Hepatocyte (in vitro differentiated cells): ENCODE measurements around the gene ZFHX2. TPM values are rescaled to one million over a fixed set of nuclear protein-coding genes. Genes with fewer than 3 reads are reported as not detected.
A peak's percentile ranks its signal among the peaks of the same experiment; 100 is the strongest.

Experiments used
- DNase-seq: peaks from one replicate; pipeline ENCODE4 v3.0.0-alpha.2; 2016; ENCODE audit warnings: low spot score
- H2AFZ ChIP-seq: fragments of 200-600 bp; sonication (generic); 2 replicates; pipeline ENCODE4 v1.6.0; 2016; ENCODE audit warnings: antibody characterized with exemption, mild to moderate bottlenecking
- H3K27ac ChIP-seq: fragments of 200-600 bp; sonication (generic); 2 replicates; pipeline ENCODE4 v1.5.1; 2016; ENCODE audit warnings: mild to moderate bottlenecking
- H3K27me3 ChIP-seq: fragments of 200-600 bp; sonication (generic); 2 replicates; pipeline ENCODE4 v1.6.1; 2016
- H3K36me3 ChIP-seq: fragments of 200-600 bp; sonication (generic); replicated peaks from 2 replicates; pipeline ENCODE4 v1.5.1; 2016; ENCODE audit warnings: low read depth; ENCODE audit not compliant: insufficient read depth
- H3K4me1 ChIP-seq: fragments of 200-600 bp; sonication (generic); 2 replicates; pipeline ENCODE4 v1.5.1; 2016; ENCODE audit warnings: mild to moderate bottlenecking, moderate library complexity; ENCODE audit not compliant: insufficient read depth
- H3K4me2 ChIP-seq: fragments of 200-600 bp; sonication (generic); 2 replicates; pipeline ENCODE4 v1.6.0; 2016
- H3K4me3 ChIP-seq: fragments of 200-600 bp; sonication (generic); 2 replicates; pipeline ENCODE4 v1.5.1; 2016; ENCODE audit warnings: mild to moderate bottlenecking
- H3K79me2 ChIP-seq: fragments of 200-600 bp; sonication (generic); 2 replicates; pipeline ENCODE4 v1.6.0; 2017; ENCODE audit warnings: mild to moderate bottlenecking
- H3K9me2 ChIP-seq: fragments of 200-600 bp; sonication (generic); replicated peaks from 2 replicates; pipeline ENCODE4 v1.6.0; 2017; ENCODE audit warnings: mild to moderate bottlenecking; ENCODE audit not compliant: insufficient read depth
- H3K9me3 ChIP-seq: fragments of 200-600 bp; sonication (generic); 2 replicates; pipeline ENCODE4 v1.5.1; 2016; ENCODE audit warnings: low read depth, mild to moderate bottlenecking
- H4K20me1 ChIP-seq: fragments of 200-600 bp; sonication (generic); 2 replicates; pipeline ENCODE4 v1.6.0; 2016; ENCODE audit warnings: mild to moderate bottlenecking; ENCODE audit not compliant: insufficient read depth, poor library complexity, severe bottlenecking
- CTCF ChIP-seq: fragments of 200-600 bp; sonication (generic); IDR thresholded peaks from 2 replicates; pipeline ENCODE4 v1.5.1; 2016; ENCODE audit warnings: antibody characterized with exemption, mild to moderate bottlenecking; ENCODE audit not compliant: poor library complexity
- EZH2 ChIP-seq: fragments of 200-600 bp; sonication (generic); IDR thresholded peaks from 2 replicates; pipeline ENCODE4 v1.6.1; 2016; ENCODE audit warnings: antibody characterized with exemption, mild to moderate bottlenecking, borderline replicate concordance
- EZH2phosphoT487 ChIP-seq: fragments of 200-600 bp; sonication (generic); IDR thresholded peaks from one replicate; pipeline ENCODE4 v1.6.1; 2018; ENCODE audit warnings: antibody characterized with exemption, mild to moderate bottlenecking, low read depth, moderate library complexity; ENCODE audit not compliant: unreplicated experiment, severe bottlenecking
- WGBS: methylation state at CpG from one replicate; pipeline ENCODE4 v1.1.6; 2016; ENCODE audit warnings: low lambda C conversion rate; ENCODE audit errors: missing lambda C conversion rate; 5-methylcytosine and 5-hydroxymethylcytosine counted together
- polyA plus RNA-seq: library from polyadenylated mRNA; unstranded; fragments of >200 nt; fragmentation: Nextera tagmentation; extraction: Ambion mirVana; gene quantifications from 2 replicates; pipeline ENCODE4 v1.2.1, GENCODE V29; 2016
- total RNA-seq: library from RNA; depleted of rRNA; stranded (reverse); fragments of >200 nt; gene quantifications from 2 replicates; pipeline ENCODE4 v1.2.3, GENCODE V29; 2014

ZFHX2 gene
- total and polyA plus RNA-seq, 2 experiments from 2014 or later, result 1.4 to 1.5 TPM

GRCh38 chr14:23494223-23494622 lies 57.3 kb downstream of the ZFHX2 start:
- WGBS, result 22% methylated on average over 2 of the region's 2 CpGs
- Histone ChIP-seq H3K9me3 (no peaks in the 10 kb centered on the region), H3K27me3 (no peaks in the 10 kb centered on the region), H3K9me2 (no peaks in the 10 kb centered on the region), H3K36me3 (no peaks in the 10 kb centered on the region), H3K4me3 (no peak overlapping the region), H3K27ac (peak overlapping the region; percentile 53), H4K20me1 (no peaks in the 10 kb centered on the region), H3K79me2 (no peaks in the 10 kb centered on the region), H3K4me2 (no peak overlapping the region), H2AFZ (no peak overlapping the region), H3K4me1 (peaks cover 4% of the 10 kb centered on the region)
- peak; percentile 72 for DNase-seq
- TF ChIP-seq CTCF (no peak), EZH2phosphoT487 (no peak), EZH2 (no peak)

GRCh38 chr14:23492618-23493272 lies 58.8 kb downstream of the ZFHX2 start:
- H3K4me1 ChIP-seq, result peaks cover 4% of the 10 kb centered on the region
- no peaks in the 10 kb centered on the region for H3K27me3 ChIP-seq
- H4K20me1 ChIP-seq, result no peaks in the 10 kb centered on the region
- H3K9me2 ChIP-seq, result no peaks in the 10 kb centered on the region
- H3K4me2 ChIP-seq, result no peak overlapping the region
- H3K36me3 ChIP-seq, result no peaks in the 10 kb centered on the region
- H3K79me2 ChIP-seq, result no peaks in the 10 kb centered on the region
- TF ChIP-seq EZH2 (no peak), EZH2phosphoT487 (no peak), CTCF (no peak)
- peak overlapping the region; percentile 1 for H3K27ac ChIP-seq
- H3K4me3 ChIP-seq, result no peak overlapping the region
- H2AFZ ChIP-seq, result no peak overlapping the region
- DNase-seq, result no peak
- H3K9me3 ChIP-seq, result no peaks in the 10 kb centered on the region

- Histone ChIP-seq H3K4me1 (no peaks in the 10 kb centered on the region), H3K27me3 (no peaks in the 10 kb centered on the region), H3K9me3 (no peaks in the 10 kb centered on the region), H3K79me2 (no peaks in the 10 kb centered on the region), H3K4me3 (no peak overlapping the region), H3K27ac (no peak overlapping the region), H4K20me1 (no peaks in the 10 kb centered on the region), H3K4me2 (no peak overlapping the region), H3K9me2 (no peaks in the 10 kb centered on the region), H3K36me3 (no peaks in the 10 kb centered on the region), H2AFZ (no peak overlapping the region)
- WGBS, result 92% methylated on average over 7 of the region's 7 CpGs
- TF ChIP-seq EZH2phosphoT487 (no peak), CTCF (no peak), EZH2 (no peak)
- no peak for DNase-seq
These were observed 64.3 kb downstream of the ZFHX2 start for GRCh38 chr14:23487216-23487615.

- no peaks in the 10 kb centered on the region for H3K27me3 ChIP-seq
These were observed 65.5 kb downstream of the ZFHX2 start for GRCh38 chr14:23486036-23486435.

More at GRCh38 chr14:23486036-23486435, 65.5 kb downstream of the ZFHX2 start:
- no peak overlapping the region for H2AFZ ChIP-seq
- no peak overlapping the region for H3K4me3 ChIP-seq
- H3K4me1 ChIP-seq, result no peaks in the 10 kb centered on the region
- no peaks in the 10 kb centered on the region for H3K9me2 ChIP-seq
- no peaks in the 10 kb centered on the region for H3K79me2 ChIP-seq
- H3K4me2 ChIP-seq, result no peak overlapping the region
- TF ChIP-seq EZH2, result no peak
- TF ChIP-seq CTCF, result no peak
- no peak for TF ChIP-seq EZH2phosphoT487
- H3K9me3 ChIP-seq, result no peaks in the 10 kb centered on the region
- DNase-seq, result no peak
- no peaks in the 10 kb centered on the region for H4K20me1 ChIP-seq
- WGBS, result 95% methylated on average over 2 of the region's 2 CpGs
- no peaks in the 10 kb centered on the region for H3K36me3 ChIP-seq
- no peak overlapping the region for H3K27ac ChIP-seq
